ENCODE data around the gene ZNF607.

GRCh38 chr19:37698216-37698615 lies 21.3 kb downstream of the ZNF607 start:
- TF ChIP-seq ZNF274 (IDR thresholded peaks at IDR 0.05; ENCODE audit: low read depth, low read length) (no peak), YY1 (IDR thresholded peaks at IDR 0.05; ENCODE audit: insufficient read depth, insufficient read length) (no peak)
